Activated CD4-positive, alpha-beta memory T cell treated with anti-CD3 and anti-CD28 coated beads, Interleukin-2, amount 10 ng/mL, durations not matched to agents 7 days and 5 days (primary cell): Measurements from ENCODE around the gene NUP98. TPM values are rescaled to one million over a fixed set of nuclear protein-coding genes. Genes with fewer than 3 reads are reported as not detected.
"Not testable (repeated sequence)": the region's sequence is repeated elsewhere in the genome, so short reads cannot be mapped to it uniquely, and the experiment has no call there.

Experiments
- CTCF ChIA-PET: fragments of 350-600 bp; sonication (Branson Sonifier 250); formaldehyde crosslinking; loops from one replicate; lab custom pipeline; 2021; ENCODE audit warnings: antibody characterized with exemption, inconsistent platforms; lab: Charles Lee
- POLR2A ChIA-PET: fragments of 350-600 bp; sonication (Branson Sonifier 250); formaldehyde crosslinking; loops from one replicate; lab custom pipeline; 2021; ENCODE audit warnings: antibody characterized with exemption; lab: Charles Lee
- DNase-seq: peaks from one replicate; pipeline ENCODE4 v3.0.0-alpha.2; 2020
- H3K27ac Mint-ChIP-seq: one replicate; pipeline ENCODE4 v1.8.0; 2021; ENCODE audit warnings: mild to moderate bottlenecking, mixed read lengths
- H3K27me3 Mint-ChIP-seq: one replicate; pipeline ENCODE4 v1.8.0; 2021; ENCODE audit warnings: mixed read lengths
- H3K36me3 Mint-ChIP-seq: one replicate; pipeline ENCODE4 v1.8.0; 2021; ENCODE audit warnings: low read depth, mixed read lengths
- H3K4me1 Mint-ChIP-seq: one replicate; pipeline ENCODE4 v1.8.0; 2021; ENCODE audit warnings: mixed read lengths
- H3K4me3 Mint-ChIP-seq: one replicate; pipeline ENCODE4 v1.8.0; 2021; ENCODE audit warnings: mild to moderate bottlenecking, mixed read lengths
- H3K9me3 Mint-ChIP-seq: one replicate; pipeline ENCODE4 v1.8.0; 2021; ENCODE audit warnings: mixed read lengths
- total RNA-seq, 2 experiments: library from RNA; stranded (reverse); gene quantifications; one replicate each; pipeline ENCODE4 v1.2.3, GENCODE V29; 2021

Gene NUP98
- total RNA-seq, 2 experiments from 2014 or later = 93.9 to 95.2 TPM

DNA sequence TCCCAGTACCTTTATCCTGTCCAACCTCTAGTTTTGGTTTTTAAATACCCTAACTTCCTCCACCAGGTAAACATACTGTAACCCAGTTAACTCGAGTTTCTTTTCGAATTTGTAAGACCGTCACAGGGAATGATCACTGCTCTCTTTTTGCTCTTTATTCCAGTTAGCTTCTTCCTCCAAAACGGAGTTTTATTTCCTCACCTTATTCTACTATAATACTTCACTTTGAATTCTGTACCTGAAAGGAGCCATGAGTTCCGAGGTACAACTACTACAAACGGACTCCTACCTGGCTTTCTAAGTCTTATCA, 1.4 kb downstream of the NUP98 start:
- Mint-ChIP-seq H3K27me3 (no peaks in the 10 kb centered on the region), H3K4me3 (peak overlapping the region; percentile 93), H3K4me1 (peaks cover 52% of the 10 kb centered on the region), H3K36me3 (peaks cover 27% of the 10 kb centered on the region), H3K27ac (peak overlapping the region; percentile 92), H3K9me3 (no peaks in the 10 kb centered on the region)
- POLR2A ChIA-PET = interaction anchor here (1.0 to 4.2 kb wide), 7 partner anchors 8 to 59 kb away, joined by 3 to 34 read pairs (median 8); partner anchors contain the start of genes PGAP2 and RHOG
- DNase-seq = no peak
- CTCF ChIA-PET = interaction anchor here (0.9 to 6.9 kb wide), 7 partner anchors 11 to 64 kb away, joined by 3 to 57 read pairs (median 4); partner anchors contain the start of genes PGAP2 and STIM1

- Mint-ChIP-seq H3K9me3 (no peaks in the 10 kb centered on the region), H3K36me3 (peaks cover 31% of the 10 kb centered on the region), H3K4me3 (peak overlapping the region; percentile 93), H3K27ac (peak overlapping the region; percentile 92), H3K4me1 (peaks cover 58% of the 10 kb centered on the region), H3K27me3 (no peaks in the 10 kb centered on the region)
- ChIA-PET CTCF (interaction anchor here (1.1 to 6.9 kb wide), 5 partner anchors 11 to 64 kb away, joined by 3 to 57 read pairs (median 6); partner anchors contain the start of genes PGAP2 and STIM1), POLR2A (interaction anchor here (1.0 to 4.2 kb wide), 5 partner anchors 11 to 59 kb away, joined by 3 to 34 read pairs (median 10); partner anchors contain the start of genes PGAP2 and RHOG)
- no peak for DNase-seq
These were observed 2.0 kb downstream of the NUP98 start for GRCh38 chr11:3795131-3796001.

DNA sequence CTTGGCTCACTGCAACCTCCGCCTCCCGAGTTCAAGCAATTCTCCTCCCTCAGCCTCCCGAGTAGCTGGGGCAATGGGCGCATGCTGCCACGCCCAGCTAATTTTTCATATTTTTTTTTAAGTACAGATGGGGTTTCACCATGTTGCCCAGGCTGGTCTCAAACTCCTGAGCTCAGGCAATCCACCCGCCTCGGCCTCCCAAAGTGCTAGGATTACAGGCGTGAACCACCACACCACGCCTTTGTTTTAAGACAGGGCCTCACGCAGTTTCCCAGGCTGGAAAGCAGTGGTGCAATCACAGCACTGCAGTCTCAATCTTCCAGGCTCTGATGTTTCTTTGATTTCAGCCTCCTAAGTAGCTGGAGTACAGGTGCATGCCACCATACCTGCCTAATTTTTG, 3.0 kb downstream of the NUP98 start:
- CTCF ChIA-PET = interaction anchor here (6.9 kb wide), 1 partner anchor 14 kb away, joined by 57 read pairs; the partner anchor contains the start of gene PGAP2
- H3K36me3 Mint-ChIP-seq = peaks cover 37% of the 10 kb centered on the region
- not testable (repeated sequence) for H3K27me3 Mint-ChIP-seq, DNase-seq, H3K27ac Mint-ChIP-seq, H3K4me3 Mint-ChIP-seq, H3K9me3 Mint-ChIP-seq
- H3K4me1 Mint-ChIP-seq = peaks cover 58% of the 10 kb centered on the region
- POLR2A ChIA-PET = interaction anchor here (2.4 to 2.7 kb wide), 2 partner anchors 10 to 13 kb away, joined by 10 to 33 read pairs; partner anchors contain the start of gene PGAP2

GRCh38 chr11:3786781-3787428, 10.4 kb downstream of the NUP98 start:
- peaks cover 75% of the 10 kb centered on the region for H3K4me1 Mint-ChIP-seq
- no peak overlapping the region for H3K4me3 Mint-ChIP-seq
- peak overlapping the region; percentile 63 for H3K27ac Mint-ChIP-seq
- H3K36me3 Mint-ChIP-seq = peaks cover 53% of the 10 kb centered on the region
- ChIA-PET POLR2A (interaction anchor here (0.9 to 3.4 kb wide), 3 partner anchors 11 to 22 kb away, joined by 3 to 23 read pairs (median 3); partner anchors contain the start of genes NUP98 and PGAP2), CTCF (interaction anchor here (5.7 kb wide), 1 partner anchor 21 kb away, joined by 48 read pairs; the partner anchor contains the start of gene PGAP2)
- H3K27me3 Mint-ChIP-seq = no peaks in the 10 kb centered on the region
- DNase-seq = no peak
- H3K9me3 Mint-ChIP-seq = no peaks in the 10 kb centered on the region

DNA sequence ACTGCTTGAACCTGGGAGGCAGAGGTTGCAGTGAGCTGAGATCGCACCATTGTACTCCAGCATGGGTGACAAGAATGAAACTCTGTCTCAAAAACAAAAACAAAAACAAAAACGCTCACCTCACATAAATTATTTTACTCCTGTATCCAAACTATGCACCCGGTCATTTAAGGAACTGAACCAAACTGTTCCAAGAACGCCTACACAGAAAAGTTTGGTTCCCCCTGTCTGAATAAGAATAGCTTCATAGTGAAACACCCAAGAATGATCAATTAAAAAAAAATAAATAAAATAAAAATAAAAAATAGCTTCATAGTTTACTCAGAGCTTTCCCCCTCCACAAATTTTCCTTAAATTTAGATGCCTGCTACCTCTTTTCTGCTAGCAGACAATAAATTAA, 13.7 kb downstream of the NUP98 start:
- ChIA-PET CTCF (interaction anchor here (0.7 to 5.7 kb wide), 5 partner anchors 13 to 290 kb away, joined by 3 to 48 read pairs (median 10); partner anchors contain the start of genes NUP98 and PGAP2), POLR2A (interaction anchor here (0.8 to 4.8 kb wide), 6 partner anchors 12 to 302 kb away, joined by 4 to 33 read pairs (median 14); partner anchors contain the start of genes NUP98, PGAP2 and RHOG)
- no peaks in the 10 kb centered on the region for H3K27me3 Mint-ChIP-seq
- DNase-seq = no peak
- peaks cover 63% of the 10 kb centered on the region for H3K36me3 Mint-ChIP-seq
- H3K4me3 Mint-ChIP-seq = no peak overlapping the region
- H3K9me3 Mint-ChIP-seq = no peaks in the 10 kb centered on the region
- H3K27ac Mint-ChIP-seq = no peak overlapping the region
- peaks cover 68% of the 10 kb centered on the region for H3K4me1 Mint-ChIP-seq

DNA sequence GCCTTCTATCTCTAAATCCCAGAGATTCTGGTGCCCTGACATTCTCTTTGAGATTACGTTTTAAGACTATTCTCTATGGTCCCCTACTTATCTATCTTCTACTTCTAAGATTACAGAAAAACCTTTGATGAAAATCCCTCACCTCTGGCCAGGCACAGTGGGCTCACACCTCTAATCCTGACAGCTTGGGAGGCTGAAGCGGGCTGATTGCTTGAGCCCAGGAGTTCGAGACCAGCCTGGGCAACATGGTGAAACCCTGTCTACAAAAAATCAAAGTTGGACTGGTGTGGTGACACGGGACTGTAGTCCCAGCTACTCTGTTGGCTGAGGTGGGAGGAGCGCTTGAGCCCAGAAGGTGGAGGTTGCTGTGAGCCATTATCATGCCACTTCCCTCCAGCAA, 14.4 kb downstream of the NUP98 start:
- Mint-ChIP-seq H3K27ac (peak overlapping the region; percentile 16), H3K9me3 (no peaks in the 10 kb centered on the region), H3K36me3 (peaks cover 67% of the 10 kb centered on the region), H3K4me3 (no peak overlapping the region), H3K4me1 (peaks cover 66% of the 10 kb centered on the region), H3K27me3 (no peaks in the 10 kb centered on the region)
- ChIA-PET CTCF (interaction anchor here (3.0 to 5.7 kb wide), 3 partner anchors 14 to 290 kb away, joined by 10 to 48 read pairs (median 23); partner anchors contain the start of genes NUP98 and PGAP2), POLR2A (interaction anchor here (2.7 to 4.8 kb wide), 3 partner anchors 12 to 71 kb away, joined by 10 to 33 read pairs (median 19); partner anchors contain the start of gene PGAP2)
- no peak for DNase-seq

- DNase-seq = no peak
- Mint-ChIP-seq H3K27ac (peak overlapping the region; percentile 12), H3K4me1 (peaks cover 50% of the 10 kb centered on the region), H3K4me3 (no peak overlapping the region), H3K27me3 (no peaks in the 10 kb centered on the region), H3K9me3 (no peaks in the 10 kb centered on the region), H3K36me3 (peaks cover 64% of the 10 kb centered on the region)
- POLR2A ChIA-PET = interaction anchor here (1.0 to 1.5 kb wide), 2 partner anchors 17 to 56 kb away, joined by 3 to 5 read pairs; partner anchors contain the start of gene NUP98
- CTCF ChIA-PET = interaction anchor here (0.7 to 1.6 kb wide), 4 partner anchors 16 to 291 kb away, joined by 3 to 5 read pairs (median 4); partner anchors contain the start of gene NUP98
These were observed 15.9 kb downstream of the NUP98 start for GRCh38 chr11:3781423-3781822.

- H3K4me3 Mint-ChIP-seq = no peak overlapping the region
- H3K4me1 Mint-ChIP-seq = peaks cover 2% of the 10 kb centered on the region
- ChIA-PET POLR2A (no interaction called here), CTCF (no interaction called here)
- no peak overlapping the region for H3K27ac Mint-ChIP-seq
- H3K9me3 Mint-ChIP-seq = no peaks in the 10 kb centered on the region
- peaks cover 73% of the 10 kb centered on the region for H3K36me3 Mint-ChIP-seq
- no peaks in the 10 kb centered on the region for H3K27me3 Mint-ChIP-seq
- DNase-seq = no peak
These were observed 21.5 kb downstream of the NUP98 start for GRCh38 chr11:3775736-3776406.

DNA sequence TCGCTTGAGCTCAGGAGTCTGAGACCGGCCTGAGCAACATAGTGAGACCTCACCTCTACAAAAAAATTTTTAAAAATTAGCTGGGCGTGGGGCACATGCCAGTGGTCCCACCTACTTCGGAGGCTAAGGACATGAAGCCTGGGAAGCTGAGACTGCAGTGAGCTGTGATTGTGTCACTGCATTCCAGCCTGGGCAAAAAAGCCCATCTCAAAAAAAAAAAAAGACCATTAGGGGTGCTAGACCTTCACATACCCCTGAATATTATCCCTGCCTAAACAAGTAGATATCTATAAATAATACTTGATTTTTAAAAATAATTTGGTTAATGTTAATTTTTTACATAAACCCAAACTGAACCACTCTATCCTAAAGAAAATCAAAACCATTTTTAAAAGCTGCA, 24.2 kb downstream of the NUP98 start:
- Mint-ChIP-seq H3K4me3 (no peak overlapping the region), H3K36me3 (peaks cover 75% of the 10 kb centered on the region), H3K27me3 (no peaks in the 10 kb centered on the region), H3K27ac (no peak overlapping the region), H3K9me3 (no peaks in the 10 kb centered on the region), H3K4me1 (no peaks in the 10 kb centered on the region)
- ChIA-PET CTCF (interaction anchor here (1.1 to 2.4 kb wide), 3 partner anchors 12 to 35 kb away, joined by 4 to 10 read pairs (median 4); partner anchors contain the start of genes NUP98 and PGAP2), POLR2A (interaction anchor here (1.2 to 1.7 kb wide), 3 partner anchors 12 to 68 kb away, joined by 3 to 5 read pairs (median 4); partner anchors contain the start of gene PGAP2)
- DNase-seq = no peak

GRCh38 chr11:3767536-3767935, 29.8 kb downstream of the NUP98 start:
- Mint-ChIP-seq H3K4me1 (no peaks in the 10 kb centered on the region), H3K9me3 (no peaks in the 10 kb centered on the region), H3K4me3 (no peak overlapping the region), H3K27me3 (no peaks in the 10 kb centered on the region), H3K36me3 (peaks cover 85% of the 10 kb centered on the region), H3K27ac (no peak overlapping the region)
- ChIA-PET POLR2A (no interaction called here), CTCF (interaction anchor here (0.6 to 1.2 kb wide), 2 partner anchors 42 to 290 kb away, joined by 3 read pairs; no protein-coding TSS in a partner anchor)
- DNase-seq = no peak

DNA sequence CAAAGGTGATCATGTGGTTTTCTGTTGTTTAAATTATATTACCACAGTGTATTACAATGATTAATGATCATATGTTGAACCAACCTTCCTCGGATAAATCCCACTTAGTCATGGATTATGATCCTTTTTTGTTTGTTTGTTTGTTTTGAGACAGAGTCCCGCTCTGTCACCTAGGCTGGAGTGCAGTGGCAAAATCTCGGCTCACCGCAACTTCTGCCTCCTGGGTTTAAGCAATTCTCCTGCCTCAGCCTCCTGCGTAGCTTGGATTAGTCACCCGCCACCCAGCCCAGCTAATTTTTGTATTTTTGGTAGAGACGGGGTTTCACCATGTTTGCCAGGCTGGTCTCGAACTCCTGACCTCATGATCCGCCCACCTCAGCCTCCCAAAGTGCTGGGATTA, 30.5 kb downstream of the NUP98 start:
- H3K27ac Mint-ChIP-seq, H3K9me3 Mint-ChIP-seq, H3K4me3 Mint-ChIP-seq, DNase-seq, H3K4me1 Mint-ChIP-seq, H3K27me3 Mint-ChIP-seq, POLR2A ChIA-PET: not testable (repeated sequence)
- H3K36me3 Mint-ChIP-seq = peaks cover 84% of the 10 kb centered on the region
- CTCF ChIA-PET = interaction anchor here (1.2 kb wide), 1 partner anchor 42 kb away, joined by 3 read pairs; no protein-coding TSS in a partner anchor

DNA sequence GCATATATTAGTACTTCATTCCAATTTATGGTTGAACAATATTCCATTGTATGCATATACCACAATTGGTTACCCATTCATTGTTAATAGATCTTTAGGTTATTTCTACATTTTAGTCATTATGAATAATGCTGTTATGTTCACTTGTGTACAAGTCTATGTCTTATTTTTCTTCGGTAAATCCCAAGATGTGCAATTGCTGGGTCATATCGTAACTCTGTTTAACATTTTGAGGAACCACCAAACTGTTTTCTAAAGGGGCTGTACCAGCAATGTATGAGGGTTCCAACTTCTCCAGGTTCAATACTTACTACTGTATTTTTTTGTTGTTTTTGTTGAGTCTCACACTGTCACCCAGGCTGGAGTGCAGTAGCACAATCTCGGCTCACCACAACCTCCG, 33.1 kb downstream of the NUP98 start:
- peaks cover 80% of the 10 kb centered on the region for H3K36me3 Mint-ChIP-seq
- H3K4me1 Mint-ChIP-seq = peaks cover 4% of the 10 kb centered on the region
- H3K4me3 Mint-ChIP-seq = no peak overlapping the region
- ChIA-PET CTCF (no interaction called here), POLR2A (no interaction called here)
- DNase-seq = no peak
- H3K9me3 Mint-ChIP-seq = no peaks in the 10 kb centered on the region
- H3K27ac Mint-ChIP-seq = no peak overlapping the region
- H3K27me3 Mint-ChIP-seq = no peaks in the 10 kb centered on the region
